HCT116 (cell line): ENCODE results near the gene HPCAL1. TPM values are rescaled to one million over a fixed set of nuclear protein-coding genes. Genes with fewer than 3 reads are reported as not detected.

Source experiments
- ATAC-seq: fragments of 200-7000 bp; cut with Tn5 transposase; 2 replicates; pipeline ENCODE4 v1.9.1; 2020; ENCODE audit warnings: mild to moderate bottlenecking, moderate library complexity
- BruUV-seq: library from RNA; stranded (reverse); fragments of 400-500 nt; replicated peaks from 2 replicates; lab custom pipeline; 2021; lab: Mats Ljungman, UMichigan
- CTCF ChIA-PET: fragments of 300-600 bp; sonication (Branson Sonifier 250); formaldehyde crosslinking; loops from one replicate; lab custom pipeline; 2021; ENCODE audit warnings: antibody characterized with exemption; lab: Charles Lee
- POLR2A ChIA-PET: fragments of 300-600, 350-600 bp; sonication (Branson Sonifier 250); formaldehyde crosslinking; loops from one replicate; lab custom pipeline; 2021; ENCODE audit warnings: antibody characterized with exemption; lab: Charles Lee
- RAD21 ChIA-PET, 2 experiments: fragments of 300-600 bp; sonication (Branson Sonifier 250); formaldehyde crosslinking; loops; one replicate each; lab custom pipeline; 2023; ENCODE audit warnings: low total read pairs in 2 of 2; ENCODE audit not compliant: uncharacterized antibody in 2 of 2, unreplicated experiment in 2 of 2, low non-redundant PET in 1 of 2; lab: Charles Lee
- DNase-seq: peaks from one replicate; pipeline ENCODE4 v3.0.0-alpha.2; 2010; ENCODE audit warnings: low read depth, low spot score
- H2AFZ ChIP-seq: fragments of 200-600 bp; shearing (Covaris generic), sonication (generic); 2 replicates; pipeline ENCODE4 v1.6.1; 2017; ENCODE audit warnings: low read depth, mixed run types, mixed read lengths, antibody characterized with exemption, low read length; ENCODE audit not compliant: poor library complexity, severe bottlenecking
- H3K27ac ChIP-seq: 2 replicates; pipeline ENCODE4 v1.5.1; 2012; ENCODE audit warnings: low read depth, low read length
- H3K27me3 ChIP-seq: fragments of 200-600 bp; sonication (generic); 2 replicates; pipeline ENCODE4 v1.6.1; 2016; ENCODE audit warnings: mixed run types, low read length, mixed read lengths; ENCODE audit not compliant: insufficient read depth
- H3K36me3 ChIP-seq, 2 experiments: fragments of 200-500 bp in 1 of 2; fragments of 200-600 bp in 1 of 2; sonication (Bioruptor generic) in 1 of 2; sonication (generic) in 1 of 2; 2 replicates each; pipeline versions ENCODE4 v1.5.1 to v1.6.1; 2014 to 2016; ENCODE audit warnings: low read length in 2 of 2, inconsistent platforms in 1 of 2, mixed read lengths in 1 of 2, mixed run types in 1 of 2; ENCODE audit not compliant: insufficient read depth in 2 of 2, control insufficient read depth in 1 of 2
- H3K4me1 ChIP-seq, 2 experiments: fragments of 200-600 bp in 1 of 2; sonication (generic) in 1 of 2; 2 replicates each; pipeline versions ENCODE4 v1.5.1 to v1.6.1; 2012 to 2017; ENCODE audit warnings: low read length in 2 of 2, inconsistent platforms in 1 of 2, mild to moderate bottlenecking in 1 of 2, mixed read lengths in 1 of 2, mixed run types in 1 of 2, moderate library complexity in 1 of 2; ENCODE audit not compliant: insufficient read depth in 2 of 2, control insufficient read depth in 1 of 2
- H3K4me2 ChIP-seq: fragments of 200-600 bp; sonication (generic); 2 replicates; pipeline ENCODE4 v1.6.1; 2017; ENCODE audit warnings: mixed run types, low read length, mixed read lengths
- H3K4me3 ChIP-seq, 2 experiments: fragments of 200-600 bp in 1 of 2; sonication (generic) in 1 of 2; replicated peaks in 1 of 2; 2 replicates each; pipeline ENCODE4 v1.5.1; 2011 to 2016; ENCODE audit warnings: low read length in 2 of 2, control low read depth in 1 of 2, low read depth in 1 of 2, mild to moderate bottlenecking in 1 of 2, mixed read lengths in 1 of 2, mixed run types in 1 of 2
- H3K79me2 ChIP-seq: fragments of 200-600 bp; sonication (generic); 2 replicates; pipeline ENCODE4 v1.6.1; 2017; ENCODE audit warnings: mild to moderate bottlenecking, mixed run types, low read length, moderate library complexity, mixed read lengths; ENCODE audit not compliant: insufficient read depth
- H3K9ac ChIP-seq: fragments of 200-600 bp; sonication (generic); 2 replicates; pipeline ENCODE4 v1.6.1; 2016; ENCODE audit warnings: low read length, mixed read lengths
- H3K9me2 ChIP-seq: fragments of 200-600 bp; sonication (generic), shearing (Covaris generic); 2 replicates; pipeline ENCODE4 v1.6.1; 2017; ENCODE audit warnings: mixed run types, mild to moderate bottlenecking, moderate library complexity; ENCODE audit not compliant: insufficient read depth
- H3K9me3 ChIP-seq, 2 experiments: fragments of 200-500 bp in 1 of 2; fragments of 200-600 bp in 1 of 2; sonication (Bioruptor generic) in 1 of 2; sonication (generic) in 1 of 2; 2 replicates each; pipeline ENCODE4 v1.6.1; 2014 to 2017; ENCODE audit warnings: low read length in 2 of 2, mixed read lengths in 2 of 2, inconsistent platforms in 1 of 2, low read depth in 1 of 2, mild to moderate bottlenecking in 1 of 2, mixed run types in 1 of 2, moderate library complexity in 1 of 2; ENCODE audit not compliant: control insufficient read depth in 1 of 2, insufficient read depth in 1 of 2
- H4K20me1 ChIP-seq: fragments of 200-600 bp; sonication (generic), shearing (Covaris generic); 2 replicates; pipeline ENCODE4 v1.6.1; 2017; ENCODE audit warnings: mixed run types, mild to moderate bottlenecking, moderate library complexity; ENCODE audit not compliant: insufficient read depth
- CTCF ChIP-seq, 3 experiments: fragments of 200-600 bp in 1 of 3; sonication (generic) in 1 of 3; IDR thresholded peaks in 2 of 3; conservative IDR thresholded peaks in 1 of 3; 2 replicates each; pipeline ENCODE4 v1.5.1; 2012 to 2017; ENCODE audit warnings: low read depth in 2 of 3, low read length in 2 of 3, antibody characterized with exemption in 1 of 3, borderline replicate concordance in 1 of 3, control low read depth in 1 of 3, mild to moderate bottlenecking in 1 of 3, mixed read lengths in 1 of 3, mixed run types in 1 of 3, moderate library complexity in 1 of 3; ENCODE audit not compliant: insufficient read depth in 1 of 3
- ELF1 ChIP-seq: IDR thresholded peaks from 2 replicates; pipeline ENCODE4 v1.6.1; 2012; ENCODE audit warnings: low read depth, borderline replicate concordance
- EZH2 ChIP-seq: fragments of 200-600 bp; sonication (generic); IDR thresholded peaks from 2 replicates; pipeline ENCODE4 v1.6.1; 2017; ENCODE audit warnings: antibody characterized with exemption, mixed run types
- EZH2phosphoT487 ChIP-seq: fragments of 200-600 bp; IDR thresholded peaks from 2 replicates; pipeline ENCODE4 v1.6.1; 2018; ENCODE audit warnings: antibody characterized with exemption, borderline replicate concordance
- FOSL1 ChIP-seq: IDR thresholded peaks from 2 replicates; pipeline ENCODE4 v1.6.1; 2012; ENCODE audit warnings: low read depth
- JUND ChIP-seq: IDR thresholded peaks from 2 replicates; pipeline ENCODE4 v1.6.1; 2012
- intact Hi-C: fragments of 100-400 bp; cut with micrococcal nuclease; formaldehyde crosslinking; loops from 2 replicates; pipeline ENCODE4 v1.10.0; 2022
- total RNA-seq: library from RNA; stranded (reverse); gene quantifications from one replicate; pipeline ENCODE4 v1.2.1, GENCODE V29; 2021; ENCODE audit not compliant: unreplicated experiment

HPCAL1 gene
- total RNA-seq, 1 experiment from 2014 or later: 111 TPM

GRCh38 chr2:10460366-10460796 lies 157.7 kb downstream of the HPCAL1 start:
- no peak overlapping the region for H2AFZ ChIP-seq
- H3K9me2 ChIP-seq: no peaks in the 10 kb centered on the region
- peaks cover 0 to 5% of the 10 kb centered on the region in 2 experiments; a peak in 1 of 4 replicates for H3K4me1 ChIP-seq
- H4K20me1 ChIP-seq: no peaks in the 10 kb centered on the region
- no peak for TF ChIP-seq JUND
- no peak for TF ChIP-seq ELF1
- TF ChIP-seq FOSL1: no peak
- no peak for TF ChIP-seq EZH2phosphoT487
- TF ChIP-seq CTCF (IDR thresholded peaks at IDR 0.05 in 2 of 3, conservative IDR thresholded peaks at IDR 0.05 in 1 of 3; ENCODE audit: borderline replicate concordance in 1 of 3, insufficient read depth in 1 of 3, low read depth in 2 of 3, low read length in 2 of 3): no peak
- no peak for TF ChIP-seq EZH2
- CTCF ChIA-PET: no interaction called here
- no peak for ATAC-seq
- intact Hi-C loops: no loop called here
- no peaks in the 10 kb centered on the region for H3K9me3 ChIP-seq
- H3K36me3 ChIP-seq: no peaks in the 10 kb centered on the region
- H3K79me2 ChIP-seq: no peaks in the 10 kb centered on the region
- RAD21 ChIA-PET: no interaction called here
- no peak overlapping the region for H3K9ac ChIP-seq
- no TSS peak for BruUV-seq
- no peak overlapping the region for H3K4me3 ChIP-seq
- no peaks in the 10 kb centered on the region for H3K27me3 ChIP-seq
- H3K4me2 ChIP-seq: no peak overlapping the region
- POLR2A ChIA-PET: interaction anchor here (0.8 kb wide), 1 partner anchor 9 kb away, joined by 3 read pairs; no protein-coding TSS in a partner anchor
- DNase-seq: no peak
- H3K27ac ChIP-seq: no peak overlapping the region
